AG04449 (cell line): ENCODE data around the gene ZMYND10.

ENCODE experiments used
- CTCF ChIA-PET: fragments of 350-600 bp; formaldehyde crosslinking; extraction: SDS; loops from one replicate; lab custom pipeline; 2021; ENCODE audit warnings: antibody characterized with exemption; lab: Yijun Ruan, JAX
- POLR2A ChIA-PET: fragments of 400-600, 350-600 bp; formaldehyde crosslinking; extraction: SDS; loops from one replicate; lab custom pipeline; 2020; ENCODE audit warnings: antibody characterized with exemption, inconsistent platforms; lab: Yijun Ruan, JAX
- DNase-seq: peaks from one replicate; pipeline ENCODE4 v3.0.0-alpha.2; 2010; ENCODE audit warnings: low read depth, low spot score
- H3K4me3 ChIP-seq: 2 replicates; pipeline ENCODE4 v1.5.1; 2011; ENCODE audit warnings: low read depth, mild to moderate bottlenecking, control low read depth, low read length
- TF ChIP-seq, protein P1 (sequence below): IDR thresholded peaks from one replicate; pipeline ENCODE4 v1.5.1; 2011; ENCODE audit warnings: mild to moderate bottlenecking, moderate library complexity, low read length, control low read depth, inconsistent platforms; ENCODE audit not compliant: insufficient read depth; ENCODE audit errors: missing control alignments

The ZMYND10 gene

GRCh38 chr3:50365842-50366220 is 20.3 kb upstream of the ZMYND10 start:
- TF ChIP-seq, protein P1, sequence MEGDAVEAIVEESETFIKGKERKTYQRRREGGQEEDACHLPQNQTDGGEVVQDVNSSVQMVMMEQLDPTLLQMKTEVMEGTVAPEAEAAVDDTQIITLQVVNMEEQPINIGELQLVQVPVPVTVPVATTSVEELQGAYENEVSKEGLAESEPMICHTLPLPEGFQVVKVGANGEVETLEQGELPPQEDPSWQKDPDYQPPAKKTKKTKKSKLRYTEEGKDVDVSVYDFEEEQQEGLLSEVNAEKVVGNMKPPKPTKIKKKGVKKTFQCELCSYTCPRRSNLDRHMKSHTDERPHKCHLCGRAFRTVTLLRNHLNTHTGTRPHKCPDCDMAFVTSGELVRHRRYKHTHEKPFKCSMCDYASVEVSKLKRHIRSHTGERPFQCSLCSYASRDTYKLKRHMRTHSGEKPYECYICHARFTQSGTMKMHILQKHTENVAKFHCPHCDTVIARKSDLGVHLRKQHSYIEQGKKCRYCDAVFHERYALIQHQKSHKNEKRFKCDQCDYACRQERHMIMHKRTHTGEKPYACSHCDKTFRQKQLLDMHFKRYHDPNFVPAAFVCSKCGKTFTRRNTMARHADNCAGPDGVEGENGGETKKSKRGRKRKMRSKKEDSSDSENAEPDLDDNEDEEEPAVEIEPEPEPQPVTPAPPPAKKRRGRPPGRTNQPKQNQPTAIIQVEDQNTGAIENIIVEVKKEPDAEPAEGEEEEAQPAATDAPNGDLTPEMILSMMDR: no peak
- no peak for DNase-seq
- ChIA-PET CTCF (interaction anchor here (1.2 to 1.7 kb wide), 3 partner anchors 15 to 184 kb away, joined by 3 to 5 read pairs (median 5); partner anchors contain the start of genes CYB561D2 and NPRL2), POLR2A (no interaction called here)
- H3K4me3 ChIP-seq: no peak overlapping the region

DNA sequence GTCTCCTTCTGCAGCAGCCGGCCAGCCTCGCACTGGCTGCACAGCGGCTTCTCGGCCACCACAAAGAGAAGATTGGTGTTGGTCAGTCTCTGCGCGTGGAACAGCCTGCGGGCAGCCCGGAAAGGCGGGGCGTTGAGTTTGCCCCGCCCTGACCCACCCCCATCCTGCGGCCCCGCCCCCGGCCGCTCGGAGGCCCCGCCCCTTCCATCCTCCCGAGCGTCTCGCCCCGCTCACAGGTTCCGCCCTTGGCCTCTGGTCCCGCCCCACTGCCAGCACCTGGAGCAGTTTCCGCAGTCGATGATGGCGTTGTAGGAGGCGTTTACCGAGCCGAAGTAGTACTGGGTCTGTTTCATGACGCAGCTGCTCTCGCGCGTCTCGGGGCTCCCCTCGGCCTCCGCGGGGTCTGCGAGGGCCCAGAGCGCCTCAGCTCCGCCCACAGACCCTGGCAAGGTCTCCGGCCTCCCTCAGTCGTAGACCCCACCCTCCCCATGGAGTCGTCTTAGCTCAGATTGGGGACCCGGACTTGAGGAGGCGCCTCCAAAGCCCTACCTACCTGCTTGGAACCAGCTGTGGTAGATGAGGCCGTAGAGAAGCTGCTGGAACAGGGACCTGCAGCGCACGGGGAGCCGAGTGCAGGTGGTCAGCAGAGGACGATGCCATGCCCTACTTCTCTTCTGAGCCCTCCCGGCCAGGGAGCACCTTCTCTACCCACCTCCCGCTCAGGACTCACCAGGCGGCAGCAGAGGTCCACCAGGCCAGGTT is 19.7 kb upstream of the ZMYND10 start:
- peak overlapping the region; percentile 58 for H3K4me3 ChIP-seq
- ChIA-PET POLR2A (no interaction called here), CTCF (interaction anchor here (0.7 to 1.7 kb wide), 8 partner anchors 11 to 248 kb away, joined by 3 to 5 read pairs (median 4); partner anchors contain the start of genes CYB561D2 and NPRL2)
- DNase-seq: no peak
- TF ChIP-seq, protein P1: no peak

- ChIA-PET CTCF (interaction anchor here (0.7 to 1.7 kb wide), 8 partner anchors 11 to 249 kb away, joined by 3 to 5 read pairs (median 4); partner anchors contain the start of genes CYB561D2 and NPRL2), POLR2A (no interaction called here)
- peak overlapping the region; percentile 58 for H3K4me3 ChIP-seq
- TF ChIP-seq, protein P1: no peak
- DNase-seq: no peak
Observed at GRCh38 chr3:50364573-50365079, 19.1 kb upstream of the ZMYND10 start.

DNA sequence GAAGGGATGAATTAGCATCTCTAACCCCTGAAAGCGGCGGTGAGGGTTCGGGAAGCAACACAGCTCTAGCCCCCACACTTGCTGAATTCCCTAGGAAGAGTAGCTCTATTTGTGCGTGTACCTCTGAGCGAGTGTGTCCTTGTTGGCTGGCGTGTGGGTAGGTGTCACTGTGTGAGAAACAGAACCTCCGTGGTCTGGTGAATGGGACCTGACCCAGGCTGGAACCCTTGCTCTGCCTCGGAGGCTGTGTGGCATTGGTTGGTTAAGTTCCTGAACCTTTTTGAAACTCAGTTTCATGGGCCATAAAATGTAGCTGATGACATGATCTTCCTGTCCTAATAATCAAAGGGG is 14.2 kb upstream of the ZMYND10 start:
- H3K4me3 ChIP-seq: peak overlapping the region; percentile 38
- TF ChIP-seq, protein P1: no peak
- DNase-seq: no peak
- ChIA-PET CTCF (interaction anchor here (1.3 to 1.5 kb wide), 3 partner anchors 12 to 183 kb away, joined by 3 to 5 read pairs (median 5); partner anchors contain the start of gene RASSF1), POLR2A (interaction anchor here (0.6 to 1.2 kb wide), 2 partner anchors 9 to 10 kb away, joined by 3 read pairs; partner anchors contain the start of genes CYB561D2 and NPRL2)

DNA sequence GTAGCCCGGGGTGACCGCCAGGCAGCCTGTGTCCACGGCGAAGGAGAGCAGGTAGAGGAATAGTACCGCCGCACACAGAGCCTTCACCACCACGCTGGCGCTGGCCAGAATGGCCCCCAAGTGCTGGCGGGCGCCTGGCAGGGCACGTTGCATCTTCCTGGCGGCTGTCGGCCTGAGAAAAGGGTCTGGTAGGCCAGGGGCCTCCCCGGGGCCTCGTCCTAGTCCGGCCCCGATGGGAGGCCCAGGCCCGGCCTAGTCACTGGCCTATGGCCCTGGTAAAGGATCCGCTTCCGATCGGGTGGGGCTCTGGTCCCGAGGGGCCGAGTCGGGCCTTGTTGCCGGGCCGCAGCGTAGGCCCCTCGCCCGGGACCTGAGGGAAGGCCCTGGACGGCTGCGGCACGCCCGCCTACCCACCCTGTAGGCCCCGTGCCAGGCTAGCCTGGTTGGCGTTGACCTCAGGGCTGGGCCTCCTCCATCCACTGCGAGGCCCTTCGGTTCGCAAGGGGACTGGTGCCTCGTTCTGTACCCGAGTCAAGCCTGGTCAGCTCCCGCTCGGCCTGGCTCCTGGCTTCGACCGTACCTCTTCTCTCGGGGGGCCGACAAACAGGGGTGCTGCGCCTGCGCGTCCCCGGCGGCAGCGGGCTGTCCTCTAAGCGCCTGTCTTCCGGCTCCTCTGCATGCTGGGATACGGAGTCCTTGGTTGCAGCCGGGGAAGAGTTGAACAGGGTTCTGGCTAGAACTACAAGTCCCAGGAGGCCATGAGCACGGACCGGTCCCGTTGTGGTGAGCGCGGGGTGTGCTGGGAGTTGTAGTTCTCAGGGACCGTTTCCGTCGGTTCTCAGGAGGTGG is 13.6 kb upstream of the ZMYND10 start, which contains the start of gene TMEM115:
Gene TMEM115, minus strand, starts transcription at position 611 of the 849 bp plus-strand sequence. Its CDS starts 458 bp downstream, at position 153.
- POLR2A ChIA-PET: interaction anchor here (0.6 to 1.2 kb wide), 2 partner anchors 8 to 10 kb away, joined by 3 read pairs; partner anchors contain the start of genes CYB561D2 and NPRL2
- H3K4me3 ChIP-seq: peak within 1 kb of the TSS; percentile 99
- TF ChIP-seq, protein P1: no peak
- DNase-seq: peak; percentile 95
- CTCF ChIA-PET: interaction anchor here (1.3 to 1.5 kb wide), 3 partner anchors 12 to 183 kb away, joined by 3 to 5 read pairs (median 5); partner anchors contain the start of gene RASSF1
